GM18867 (cell line): ENCODE results near the gene CCDC120.
A peak's percentile ranks its signal among the peaks of the same experiment; 100 is the strongest.

ENCODE experiments used
- ATAC-seq: cut with Tn5 transposase; IDR thresholded peaks from one replicate; pipeline ENCODE4 v1.9.1; 2021; ENCODE audit warnings: mild to moderate bottlenecking, moderate library complexity; ENCODE audit not compliant: unreplicated experiment

CCDC120 gene

DNA sequence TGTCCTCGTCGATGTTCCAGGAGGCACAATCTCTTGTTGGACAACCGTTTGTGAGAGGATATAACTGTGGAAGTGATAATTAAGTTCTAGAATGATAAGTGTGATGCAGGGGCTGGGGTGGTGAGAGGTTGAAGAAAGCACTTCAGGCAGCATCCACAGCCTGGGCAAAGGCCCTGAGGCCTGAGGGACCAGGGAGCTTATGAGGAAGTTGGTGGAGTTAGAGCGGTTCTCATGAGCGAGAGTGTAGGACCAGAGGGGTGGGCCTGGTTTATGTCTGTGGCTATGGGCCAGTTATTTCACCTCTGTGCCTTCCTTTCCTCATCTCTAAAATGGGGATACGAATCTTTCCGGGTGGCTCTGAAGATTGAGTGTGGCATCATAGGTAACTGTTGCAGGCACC is 2.7 kb downstream of the CCDC120 start:
- no peak for ATAC-seq

GRCh38 chrX:49061916-49062315 is 3.1 kb downstream of the CCDC120 start:
- ATAC-seq: no peak

DNA sequence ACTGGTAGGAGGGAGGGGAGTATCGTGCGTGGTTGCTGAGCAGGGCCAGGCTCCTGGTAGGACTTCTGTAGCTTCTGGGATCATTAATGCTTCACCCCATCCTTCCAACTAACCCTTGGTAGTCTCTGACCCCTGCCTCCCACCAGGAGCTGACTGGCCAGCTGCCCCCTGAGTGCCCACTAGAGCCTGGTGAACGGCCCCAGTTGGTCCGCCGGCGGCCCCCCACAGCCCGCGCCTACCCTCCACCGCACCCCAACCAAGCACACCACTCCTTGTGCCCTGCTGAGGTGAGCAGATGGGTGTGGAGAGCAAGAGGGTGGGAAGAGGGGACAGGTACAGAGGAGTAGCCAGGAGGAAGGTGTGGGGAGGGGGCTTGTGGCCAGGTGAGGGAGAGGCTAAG is 4.9 kb downstream of the CCDC120 start:
- ATAC-seq: no peak

DNA sequence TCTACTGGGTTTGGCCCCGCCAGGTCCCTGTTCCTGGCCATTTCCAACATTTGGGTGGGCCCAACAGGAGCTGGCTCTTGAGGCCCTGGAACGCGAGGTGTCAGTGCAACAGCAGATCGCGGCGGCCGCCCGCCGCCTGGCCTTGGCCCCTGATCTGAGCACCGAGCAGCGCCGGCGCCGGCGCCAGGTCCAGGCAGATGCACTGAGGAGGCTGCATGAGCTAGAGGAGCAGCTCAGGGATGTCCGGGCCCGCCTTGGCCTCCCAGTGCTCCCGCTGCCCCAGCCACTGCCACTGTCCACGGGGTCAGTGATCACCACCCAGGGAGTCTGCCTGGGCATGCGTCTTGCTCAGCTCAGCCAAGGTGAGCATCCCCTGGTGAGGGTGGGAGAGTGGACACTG is 5.5 kb downstream of the CCDC120 start:
- no peak for ATAC-seq

- ATAC-seq: no peak
Measured at GRCh38 chrX:49064735-49065134, 5.9 kb downstream of the CCDC120 start.

GRCh38 chrX:49066278-49066677 is 7.5 kb downstream of the CCDC120 start:
- ATAC-seq: no peak

GRCh38 chrX:49066690-49067089 is 7.9 kb downstream of the CCDC120 start:
- ATAC-seq: no peak

- ATAC-seq: no peak
Measured at GRCh38 chrX:49067285-49068120, 8.7 kb downstream of the CCDC120 start.

GRCh38 chrX:49069038-49069437 is 10.2 kb downstream of the CCDC120 start:
- ATAC-seq: no peak

DNA sequence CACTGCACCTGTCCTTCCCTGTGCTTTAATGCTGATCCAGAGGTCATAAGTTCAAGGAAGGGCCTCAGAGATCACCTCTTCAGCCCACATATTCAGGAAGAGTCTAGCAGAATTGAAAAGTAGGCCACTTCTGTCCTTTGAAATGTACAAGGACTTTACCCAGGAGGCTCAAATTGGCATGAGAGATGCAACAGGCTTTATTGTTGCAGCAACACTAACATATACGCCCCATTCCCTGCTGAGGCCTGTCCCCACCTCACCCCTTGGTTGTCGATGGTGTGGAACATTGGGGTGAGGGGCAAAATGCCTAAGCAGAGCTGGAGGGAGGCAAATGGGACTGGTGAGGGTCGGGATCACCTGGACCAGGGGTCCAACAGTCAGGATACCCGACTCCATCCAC is 12.2 kb downstream of the CCDC120 start:
- ATAC-seq: no peak

GRCh38 chrX:49071877-49072711 is 13.3 kb downstream of the CCDC120 start:
- ATAC-seq: no peak

DNA sequence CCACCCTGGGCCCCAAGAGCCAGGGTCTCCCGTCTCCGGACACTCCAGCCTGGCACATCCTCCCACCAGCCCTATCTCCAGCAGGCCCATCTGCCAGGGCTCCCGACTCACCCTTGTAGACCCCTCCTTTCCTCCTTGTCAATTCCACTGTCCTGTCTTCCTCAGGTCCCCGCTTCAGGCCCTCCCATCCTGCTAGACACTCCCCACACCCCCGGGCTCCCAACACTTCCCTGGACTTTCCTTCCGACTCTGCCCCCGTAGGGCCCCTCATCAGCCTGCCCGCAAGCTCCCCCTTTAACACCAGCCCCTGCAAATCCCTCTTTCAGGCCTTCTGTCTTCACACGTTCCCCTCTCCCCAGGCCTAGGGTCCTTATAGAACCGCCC is 13.9 kb downstream of the CCDC120 start:
- ATAC-seq: no peak

DNA sequence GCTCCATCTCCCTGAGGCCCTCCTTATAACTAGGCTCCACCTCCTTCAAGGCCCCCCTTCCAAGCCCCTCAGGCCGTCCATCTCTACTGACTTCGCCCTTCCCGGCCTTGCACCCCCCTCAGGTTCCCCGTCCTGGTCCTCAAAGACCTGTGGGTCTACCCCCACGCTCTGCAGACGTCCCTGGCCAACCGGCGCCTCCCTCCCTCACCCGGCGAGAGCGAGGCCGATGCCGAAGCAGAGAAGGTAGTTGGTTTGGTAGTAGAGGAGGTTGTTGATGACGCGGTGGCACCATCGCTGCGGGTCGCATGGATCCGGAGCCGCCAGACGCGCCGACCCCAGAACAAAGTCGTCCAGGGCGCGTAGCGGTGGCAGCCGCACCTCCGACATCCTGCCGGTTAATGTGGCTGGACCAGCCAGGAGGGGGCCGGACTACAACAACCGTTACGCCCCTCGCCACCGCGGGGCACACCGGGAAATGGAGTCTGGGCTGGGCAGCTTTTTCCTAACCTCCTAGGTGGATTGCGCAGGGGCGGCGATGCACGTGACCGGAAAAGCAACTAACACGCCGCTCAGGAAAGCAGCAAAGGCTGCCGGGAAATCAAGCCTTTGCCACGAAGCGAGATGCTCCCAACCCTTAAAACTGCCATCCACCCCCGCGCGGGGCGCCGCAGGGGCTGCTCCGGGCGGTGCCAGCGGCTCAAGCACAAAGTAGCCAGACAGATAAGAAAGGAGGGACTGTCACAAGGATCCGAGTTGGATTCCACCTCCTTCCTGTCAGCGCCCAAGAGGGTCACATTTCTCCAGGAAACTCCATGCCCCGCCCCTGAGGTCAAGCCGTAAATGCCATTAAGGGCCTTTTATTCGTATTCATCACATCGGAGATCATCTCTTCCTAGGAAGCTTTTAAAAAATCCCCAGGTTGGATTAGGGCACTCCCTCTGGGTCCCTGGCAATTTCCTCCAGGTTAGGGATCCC is 15.1 kb downstream of the CCDC120 start, which contains the start of gene PRAF2:
Gene PRAF2 (minus strand): TSS at position 402 of the 975 bp plus-strand sequence. CDS start 15 bp downstream, at position 387.
- peak; percentile 78 for ATAC-seq

- no peak for ATAC-seq
Measured at GRCh38 chrX:49075347-49075746, 16.5 kb downstream of the CCDC120 start.

DNA sequence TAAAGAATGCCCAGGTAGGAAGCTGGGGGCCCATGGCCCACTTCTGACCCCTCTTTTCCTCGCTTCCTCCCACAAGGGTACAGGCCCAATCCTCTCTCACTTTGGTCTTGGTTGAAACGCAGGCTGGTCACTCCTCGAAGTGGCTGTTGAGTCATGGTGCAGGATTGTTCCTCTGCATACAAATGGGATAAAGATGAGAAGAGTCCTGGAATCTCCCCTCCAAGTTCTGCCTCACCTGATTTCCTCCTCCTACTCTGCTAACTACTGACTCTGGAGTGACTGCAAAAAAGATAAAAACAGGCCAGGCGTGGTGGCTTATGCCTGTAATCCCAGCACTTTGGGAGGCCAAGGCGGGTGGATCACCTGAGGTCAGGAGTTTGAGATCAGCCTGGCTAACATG is 19.1 kb downstream of the CCDC120 start:
- no peak for ATAC-seq

DNA sequence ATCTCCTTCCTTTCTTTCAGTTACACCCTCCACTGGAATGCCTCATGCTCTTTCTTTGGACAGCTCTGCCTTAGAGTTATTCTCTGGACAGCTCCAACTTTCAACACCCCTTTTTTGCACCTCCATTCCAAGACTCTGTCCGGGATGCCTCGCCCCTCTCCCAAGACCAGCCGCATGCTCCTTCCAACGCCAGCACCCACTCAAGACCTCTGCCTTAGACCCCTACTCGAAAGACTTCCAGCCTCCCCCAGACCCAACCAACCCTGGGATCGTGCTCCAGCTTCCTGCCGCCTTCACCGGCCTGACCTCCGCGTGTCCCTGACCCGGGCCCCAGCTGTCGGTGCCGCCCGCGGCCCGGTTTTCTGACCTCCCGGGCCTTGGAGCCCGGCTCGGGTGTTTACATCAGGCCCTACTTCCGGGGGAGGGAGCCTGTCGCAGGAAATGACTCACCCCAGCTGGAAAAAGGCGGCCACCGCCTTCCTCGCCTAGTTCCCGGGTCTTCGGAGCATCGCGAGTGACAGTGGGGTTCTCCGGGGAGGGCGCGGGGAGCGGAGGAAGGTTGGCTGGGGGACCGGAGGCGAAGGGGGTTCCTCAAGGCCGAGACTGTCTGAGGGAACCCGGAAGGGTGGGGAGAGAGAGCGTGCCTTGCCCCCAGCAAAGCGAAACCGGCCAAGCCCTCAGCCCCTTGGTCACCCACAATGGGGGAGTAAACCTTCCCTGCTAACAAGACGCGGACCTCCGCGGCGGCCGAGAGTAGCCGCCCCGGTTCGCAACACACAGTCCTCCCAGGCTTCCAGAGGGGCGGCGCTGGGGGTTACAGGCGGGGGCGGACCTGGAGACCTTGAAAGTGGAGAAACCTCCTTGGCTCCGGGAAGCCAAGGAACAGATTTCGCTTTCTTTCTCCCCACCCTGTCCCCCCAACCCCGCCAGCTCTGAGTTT is 21.0 kb downstream of the CCDC120 start, which contains the start of gene WDR45:
Gene WDR45 (minus strand): TSS at position 399 of the 940 bp plus-strand sequence. CDS start 1,792 bp downstream, outside the sequence.
- ATAC-seq: peak; percentile 68

DNA sequence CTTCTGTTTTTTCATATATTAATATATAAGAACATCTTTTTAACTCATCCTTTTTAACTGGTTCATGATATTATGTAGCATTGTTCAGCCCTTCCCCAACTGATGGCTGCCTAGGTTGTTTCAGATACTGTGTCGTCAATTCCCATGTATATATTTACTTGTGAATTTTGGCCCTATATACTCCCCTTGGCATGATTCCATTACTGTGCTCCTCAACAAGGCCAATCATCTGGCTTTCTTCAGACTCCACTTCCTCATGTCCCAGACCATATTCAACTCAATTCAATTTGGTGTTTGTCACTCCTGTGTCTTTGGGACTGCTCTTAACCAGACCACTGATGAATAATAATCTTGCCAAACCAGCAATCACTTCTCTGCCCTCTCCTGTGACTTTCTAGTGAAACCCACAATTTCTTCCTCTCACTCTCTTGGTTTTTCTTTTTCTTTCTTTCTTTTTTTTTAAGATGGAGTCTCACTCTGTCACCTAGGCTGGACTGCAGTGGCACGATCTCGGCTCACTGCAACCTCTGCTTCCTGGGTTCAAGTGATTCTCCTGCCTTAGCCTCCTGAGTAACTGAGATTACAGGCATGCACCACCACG is 23.6 kb downstream of the CCDC120 start:
- no peak for ATAC-seq

DNA sequence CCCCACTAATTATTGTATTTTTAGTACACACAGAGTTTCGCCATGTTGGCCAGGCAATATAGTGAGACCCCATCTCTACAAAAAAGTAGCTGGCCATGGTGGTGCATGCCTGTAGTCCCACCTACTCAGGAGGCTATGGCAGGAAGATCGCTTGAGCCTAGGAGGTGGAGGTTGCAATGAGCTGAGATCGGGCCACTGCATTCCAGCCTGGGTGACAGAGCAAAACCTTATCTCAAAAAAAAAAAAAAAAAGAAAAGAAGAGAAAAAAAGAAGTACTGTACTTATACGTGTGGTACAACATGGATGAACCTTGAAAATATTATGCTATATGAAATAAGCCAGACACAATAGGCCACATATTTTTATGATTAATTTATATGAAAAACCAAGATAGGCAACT is 30.8 kb downstream of the CCDC120 start:
- ATAC-seq: no peak

DNA sequence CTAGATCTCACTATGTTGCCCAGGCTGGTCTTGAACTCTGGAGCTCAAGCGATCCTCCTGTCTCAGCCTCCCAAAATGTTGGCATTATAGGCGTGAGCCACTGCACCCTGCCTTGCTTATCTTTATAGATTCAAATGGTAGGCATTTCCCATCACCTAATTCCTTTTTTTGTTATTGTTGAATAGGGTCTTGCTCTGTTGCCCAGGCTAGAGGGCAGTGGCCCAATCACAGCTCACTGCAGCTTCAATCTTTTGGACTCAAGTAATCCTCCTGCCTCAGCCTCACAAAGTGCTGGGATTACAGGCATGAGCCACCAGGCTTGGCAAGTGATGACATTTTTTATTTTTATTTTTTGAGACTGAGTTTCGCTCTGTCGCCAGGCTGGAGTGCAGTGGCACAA is 37.6 kb downstream of the CCDC120 start:
- no peak for ATAC-seq
